ENCODE results near the gene MID1IP1. TPM values are rescaled to one million over a fixed set of nuclear protein-coding genes. Genes with fewer than 3 reads are reported as not detected.

Gene MID1IP1
- total RNA-seq, 1 donor from 2014 or later = 22.4 TPM

Other genes with a start within 250 kb of the MID1IP1 start
- 60.7 TPM for gene TSPAN7, start 239.9 kb upstream of the MID1IP1 start, total RNA-seq

All from frontal cortex (tissue), 1 donor.